HFFc6 (cell line): ENCODE measurements around the gene ELOVL2. TPM values are rescaled to one million over a fixed set of nuclear protein-coding genes. Genes with fewer than 3 reads are reported as not detected.

ENCODE experiments used
- DNase-seq: peaks from one replicate; pipeline ENCODE4 v3.0.0-alpha.2; 2018
- H3K27ac Mint-ChIP-seq: 2 replicates; pipeline ENCODE4 v1.8.0; 2020; ENCODE audit warnings: mild to moderate bottlenecking, mixed read lengths
- H3K27me3 Mint-ChIP-seq: 2 replicates; pipeline ENCODE4 v1.8.0; 2021; ENCODE audit warnings: mild to moderate bottlenecking, moderate library complexity, mixed read lengths; ENCODE audit not compliant: insufficient read depth
- H3K36me3 Mint-ChIP-seq: 2 replicates; pipeline ENCODE4 v1.8.0; 2021; ENCODE audit warnings: low read depth, mixed read lengths
- H3K4me1 Mint-ChIP-seq: 2 replicates; pipeline ENCODE4 v1.8.0; 2020; ENCODE audit warnings: low read depth, mixed read lengths
- H3K4me3 Mint-ChIP-seq: 2 replicates; pipeline ENCODE4 v1.8.0; 2020; ENCODE audit warnings: mild to moderate bottlenecking, moderate library complexity, mixed read lengths
- H3K9me3 Mint-ChIP-seq: 2 replicates; pipeline ENCODE4 v1.8.0; 2020; ENCODE audit warnings: mild to moderate bottlenecking, mixed read lengths
- total RNA-seq, 6 experiments: library from RNA; stranded (reverse); fragmentation: NEBNext Ultra II Directional; extraction: Animal tissue kit (Norgen Biotek cat#: 25700); gene quantifications; 2 replicates in 1 of 6; 3 replicates in 5 of 6; pipeline ENCODE4 v1.2.3, GENCODE V29; 2021
- TF ChIP-seq, protein P1 (sequence below): fragments of 200-600 bp; sonication (generic); IDR thresholded peaks from 2 replicates; pipeline ENCODE4 v1.5.0; 2021; ENCODE audit warnings: antibody characterized with exemption, mild to moderate bottlenecking

The ELOVL2 gene
- total RNA-seq, 6 experiments from 2014 or later: 0.05 to 0.09 (median 0.05) TPM; not detected in 3

DNA sequence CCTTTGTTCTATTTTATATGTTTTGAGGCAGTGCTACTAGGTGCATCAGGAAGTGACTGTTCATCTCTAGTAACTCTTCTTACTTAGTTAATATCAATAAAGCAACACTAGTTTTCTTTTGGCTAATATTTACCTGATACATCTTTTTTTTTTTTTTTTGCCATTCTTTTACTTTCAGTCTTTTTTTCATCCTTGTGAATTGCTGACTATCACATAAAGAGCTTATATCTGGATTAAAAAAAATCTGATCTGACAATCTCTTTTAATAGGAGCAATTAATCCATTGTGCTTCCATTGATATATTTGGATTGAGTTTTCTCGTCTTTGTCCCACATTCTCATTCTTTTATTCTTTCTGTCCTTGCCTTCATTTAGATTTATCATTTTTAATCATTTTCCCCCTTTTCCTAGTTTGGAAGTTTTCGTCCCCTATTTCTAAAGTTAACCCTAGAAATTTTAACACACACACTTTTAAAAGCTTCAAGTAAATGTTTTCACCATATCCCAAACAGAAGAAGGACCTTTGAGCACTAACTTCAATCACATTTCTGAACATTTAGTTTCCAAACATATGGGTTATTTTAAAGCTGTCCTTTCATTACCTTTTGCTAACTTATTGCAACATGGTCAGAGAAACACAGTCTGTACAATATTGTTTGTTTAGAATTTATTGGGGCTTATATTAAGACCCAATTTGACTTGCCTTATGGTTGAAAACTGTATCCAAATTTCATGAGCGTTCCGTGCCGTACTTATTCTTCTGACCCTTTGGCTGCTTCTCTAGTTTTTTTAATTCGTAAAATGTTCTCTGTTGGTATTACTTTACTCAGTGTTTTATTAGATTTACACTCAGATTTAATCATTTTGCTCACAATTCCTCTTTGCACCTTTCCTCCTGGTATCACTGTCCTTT lies 94.3 kb downstream of the ELOVL2 start:
- TF ChIP-seq, protein P1, sequence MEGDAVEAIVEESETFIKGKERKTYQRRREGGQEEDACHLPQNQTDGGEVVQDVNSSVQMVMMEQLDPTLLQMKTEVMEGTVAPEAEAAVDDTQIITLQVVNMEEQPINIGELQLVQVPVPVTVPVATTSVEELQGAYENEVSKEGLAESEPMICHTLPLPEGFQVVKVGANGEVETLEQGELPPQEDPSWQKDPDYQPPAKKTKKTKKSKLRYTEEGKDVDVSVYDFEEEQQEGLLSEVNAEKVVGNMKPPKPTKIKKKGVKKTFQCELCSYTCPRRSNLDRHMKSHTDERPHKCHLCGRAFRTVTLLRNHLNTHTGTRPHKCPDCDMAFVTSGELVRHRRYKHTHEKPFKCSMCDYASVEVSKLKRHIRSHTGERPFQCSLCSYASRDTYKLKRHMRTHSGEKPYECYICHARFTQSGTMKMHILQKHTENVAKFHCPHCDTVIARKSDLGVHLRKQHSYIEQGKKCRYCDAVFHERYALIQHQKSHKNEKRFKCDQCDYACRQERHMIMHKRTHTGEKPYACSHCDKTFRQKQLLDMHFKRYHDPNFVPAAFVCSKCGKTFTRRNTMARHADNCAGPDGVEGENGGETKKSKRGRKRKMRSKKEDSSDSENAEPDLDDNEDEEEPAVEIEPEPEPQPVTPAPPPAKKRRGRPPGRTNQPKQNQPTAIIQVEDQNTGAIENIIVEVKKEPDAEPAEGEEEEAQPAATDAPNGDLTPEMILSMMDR: no peak
- peaks cover 10% of the 10 kb centered on the region for H3K27me3 Mint-ChIP-seq
- no peak for DNase-seq
- no peaks in the 10 kb centered on the region for H3K9me3 Mint-ChIP-seq
- no peak overlapping the region for H3K27ac Mint-ChIP-seq
- no peak overlapping the region for H3K4me3 Mint-ChIP-seq
- H3K4me1 Mint-ChIP-seq: no peaks in the 10 kb centered on the region; the same call in 1 of the 2 replicates
- H3K36me3 Mint-ChIP-seq: no peaks in the 10 kb centered on the region

DNA sequence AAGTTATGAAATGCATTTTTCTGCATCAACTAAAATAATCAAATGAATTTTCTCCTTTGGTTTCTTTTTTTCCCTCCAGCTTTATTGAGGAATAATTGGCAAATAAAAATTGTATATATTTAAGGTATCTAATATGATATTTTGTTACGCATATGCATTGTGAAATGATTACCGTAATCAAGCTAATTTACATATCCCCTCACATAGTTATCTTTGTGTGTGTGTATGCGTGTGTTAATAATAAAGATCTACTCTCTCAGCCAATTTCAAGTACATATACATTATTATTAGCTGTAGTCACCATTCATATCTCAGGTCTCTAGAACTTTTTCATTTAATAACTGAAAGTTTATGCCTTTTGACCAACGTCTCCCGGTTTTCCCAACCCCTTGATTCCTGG lies 96.1 kb downstream of the ELOVL2 start:
- no peak overlapping the region for H3K4me3 Mint-ChIP-seq
- no peaks in the 10 kb centered on the region for H3K9me3 Mint-ChIP-seq
- H3K27ac Mint-ChIP-seq: no peak overlapping the region
- no peaks in the 10 kb centered on the region; the same call in 1 of the 2 replicates for H3K4me1 Mint-ChIP-seq
- TF ChIP-seq, protein P1: no peak
- no peaks in the 10 kb centered on the region for H3K36me3 Mint-ChIP-seq
- DNase-seq: no peak
- H3K27me3 Mint-ChIP-seq: peaks cover 8% of the 10 kb centered on the region

DNA sequence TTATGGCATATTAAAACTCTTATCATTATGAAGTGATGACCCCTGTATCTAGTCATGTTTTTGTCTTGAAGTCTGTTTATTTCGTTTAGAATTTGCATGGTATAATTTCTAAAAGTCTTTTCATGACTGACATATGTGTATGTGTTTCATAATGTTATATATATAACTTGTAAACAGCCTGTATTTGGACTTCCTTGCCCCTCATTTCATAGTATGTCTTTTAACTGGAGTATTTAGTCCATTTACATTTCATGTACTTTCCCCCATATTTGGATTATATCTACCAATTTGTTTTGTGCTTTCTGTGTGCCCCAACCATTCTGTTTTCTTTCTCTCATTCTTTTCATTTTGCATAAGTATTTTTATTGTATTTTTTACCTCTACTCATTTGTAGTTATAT lies 98.3 kb downstream of the ELOVL2 start:
- Mint-ChIP-seq H3K27ac (no peak overlapping the region), H3K4me1 (no peaks in the 10 kb centered on the region), H3K27me3 (peaks cover 8% of the 10 kb centered on the region), H3K36me3 (no peaks in the 10 kb centered on the region), H3K9me3 (no peaks in the 10 kb centered on the region), H3K4me3 (no peak overlapping the region)
- no peak for DNase-seq
- TF ChIP-seq, protein P1: no peak

DNA sequence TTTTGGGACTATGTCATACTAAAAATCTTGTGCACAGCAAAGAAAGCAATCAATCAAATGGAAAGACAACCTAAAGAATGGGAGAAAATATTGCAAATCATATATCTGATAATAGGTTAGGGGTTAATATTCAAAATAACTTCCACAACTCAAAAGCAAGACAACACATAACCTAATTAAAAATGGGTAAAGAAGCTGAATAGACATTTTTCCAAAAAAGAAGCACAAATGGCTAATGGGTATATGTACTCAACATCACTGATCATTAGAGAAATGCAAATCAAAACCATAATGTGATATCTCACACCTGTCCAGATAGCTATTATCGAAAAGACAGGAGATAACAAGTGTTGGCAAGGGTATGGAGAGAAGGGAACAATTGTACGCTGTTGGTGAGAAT lies 104.3 kb downstream of the ELOVL2 start:
- Mint-ChIP-seq H3K9me3 (no peaks in the 10 kb centered on the region), H3K36me3 (no peaks in the 10 kb centered on the region), H3K4me1 (no peaks in the 10 kb centered on the region), H3K27ac (no peak overlapping the region), H3K27me3 (no peaks in the 10 kb centered on the region; the same call in 1 of the 2 replicates), H3K4me3 (no peak overlapping the region)
- no peak for DNase-seq
- TF ChIP-seq, protein P1: no peak

DNA sequence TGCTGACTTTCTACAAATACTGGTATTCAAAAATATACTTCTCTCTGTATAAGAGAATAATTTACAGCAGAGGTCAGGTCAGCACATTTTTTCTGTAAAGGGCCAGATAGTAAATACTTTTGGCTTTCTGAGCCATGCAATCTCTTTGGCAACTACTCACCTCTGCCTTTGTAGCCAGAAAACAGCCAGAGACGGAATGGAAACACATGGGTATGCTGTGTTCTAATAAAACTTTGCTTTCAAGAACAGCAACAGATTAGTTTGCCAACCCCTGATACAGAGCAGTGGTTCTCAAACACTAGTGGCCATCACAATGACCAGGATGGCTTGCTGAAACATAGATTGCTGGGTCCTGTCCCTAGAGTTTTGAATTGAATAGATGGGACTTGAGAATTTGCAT lies 111.0 kb downstream of the ELOVL2 start:
- DNase-seq: no peak
- TF ChIP-seq, protein P1: no peak
- H3K27me3 Mint-ChIP-seq: no peaks in the 10 kb centered on the region; the same call in 1 of the 2 replicates
- H3K27ac Mint-ChIP-seq: no peak overlapping the region
- H3K36me3 Mint-ChIP-seq: no peaks in the 10 kb centered on the region
- H3K4me3 Mint-ChIP-seq: no peak overlapping the region
- H3K4me1 Mint-ChIP-seq: no peaks in the 10 kb centered on the region
- no peaks in the 10 kb centered on the region for H3K9me3 Mint-ChIP-seq

Other genes starting within 250 kb of the ELOVL2 start
- not detected for gene MAK, start 205.8 kb downstream of the ELOVL2 start, total RNA-seq
- not detected for gene GCM2, start 162.3 kb downstream of the ELOVL2 start, total RNA-seq
- gene SYCP2L, start 157.3 kb downstream of the ELOVL2 start, total RNA-seq: not detected
- gene SMIM13, start 49.5 kb upstream of the ELOVL2 start, total RNA-seq: 10 to 100 TPM; 11.9 to 16.5 (median 13.3) TPM
- gene ERVFRD-1, start 67.4 kb upstream of the ELOVL2 start, total RNA-seq: not detected
- 10 to 100 TPM; 10.3 to 19.9 (median 12.6) TPM for gene NEDD9, start 188.4 kb upstream of the ELOVL2 start, total RNA-seq